Endothelial cell of umbilical vein (primary cell): ENCODE results near the gene SHC4. TPM values are rescaled to one million over a fixed set of nuclear protein-coding genes. Genes with fewer than 3 reads are reported as not detected.
A peak's percentile ranks its signal among the peaks of the same experiment; 100 is the strongest.

ENCODE experiments used
- BruUV-seq: library from RNA; stranded (reverse); fragments of 400-500 nt; replicated peaks from 2 replicates; lab custom pipeline; 2021; lab: Mats Ljungman, UMichigan
- CTCF ChIA-PET: fragments of 300-600, 350-600 bp; sonication (Branson Sonifier 250); formaldehyde crosslinking; loops from one replicate; lab custom pipeline; 2021; ENCODE audit warnings: antibody characterized with exemption, inconsistent platforms; lab: Charles Lee
- POLR2A ChIA-PET: fragments of 300-600, 350-600 bp; sonication (Branson Sonifier 250); formaldehyde crosslinking; loops from one replicate; lab custom pipeline; 2021; ENCODE audit warnings: antibody characterized with exemption, inconsistent platforms; lab: Charles Lee
- DNase-seq: peaks from one replicate; pipeline ENCODE4 v3.0.0-alpha.2; 2011; ENCODE audit warnings: low read depth, low spot score
- FAIRE-seq: peaks from 2 replicates; lab custom pipeline; 2011; peaks lifted over from hg19 to GRCh38; lab: Jason Lieb, UNC
- H2AFZ ChIP-seq: 2 replicates; pipeline ENCODE4 v1.6.0; 2012; ENCODE audit warnings: low read depth, low read length, control low read depth, inconsistent platforms
- H3K27ac ChIP-seq: 2 replicates; pipeline ENCODE4 v1.5.1; 2011; ENCODE audit warnings: low read depth, mild to moderate bottlenecking, control low read depth, low read length, moderate library complexity; ENCODE audit not compliant: insufficient read depth
- H3K27me3 ChIP-seq, 2 experiments: 2 replicates each; pipeline versions ENCODE4 v1.6.0 to v1.6.1; 2011; ENCODE audit warnings: low read length in 2 of 2, mixed read lengths in 1 of 2; ENCODE audit not compliant: control insufficient read depth in 2 of 2, insufficient read depth in 2 of 2
- H3K36me3 ChIP-seq, 2 experiments: 2 replicates in 1 of 2; 3 replicates in 1 of 2; pipeline ENCODE4 v1.5.1; 2011; ENCODE audit warnings: low read length in 2 of 2, mild to moderate bottlenecking in 1 of 2, moderate library complexity in 1 of 2; ENCODE audit not compliant: control insufficient read depth in 2 of 2, insufficient read depth in 2 of 2; ENCODE audit errors: extremely low read depth in 1 of 2
- H3K4me1 ChIP-seq: 3 replicates; pipeline ENCODE4 v1.5.1; 2011; ENCODE audit warnings: mild to moderate bottlenecking, low read length; ENCODE audit not compliant: control insufficient read depth, insufficient read depth; ENCODE audit errors: extremely low read depth
- H3K4me2 ChIP-seq: 2 replicates; pipeline ENCODE4 v1.6.1; 2011; ENCODE audit warnings: low read length, control low read depth, mixed read lengths; ENCODE audit not compliant: insufficient read depth
- H3K4me3 ChIP-seq, 3 experiments: fragments of 200-600 bp in 1 of 3; sonication (generic), shearing (Covaris generic) in 1 of 3; replicated peaks in 1 of 3; 2 replicates each; pipeline ENCODE4 v1.5.1; 2011 to 2016; ENCODE audit warnings: control low read depth in 3 of 3, low read length in 3 of 3, mild to moderate bottlenecking in 2 of 3, inconsistent platforms in 1 of 3, low read depth in 1 of 3, moderate library complexity in 1 of 3; ENCODE audit not compliant: insufficient read depth in 1 of 3
- H3K79me2 ChIP-seq: 2 replicates; pipeline ENCODE4 v1.6.0; 2012; ENCODE audit warnings: low read length, inconsistent platforms; ENCODE audit not compliant: control insufficient read depth, insufficient read depth
- H3K9ac ChIP-seq: replicated peaks from 2 replicates; pipeline ENCODE3; 2011; ENCODE audit warnings: low read length, control low read depth; ENCODE audit not compliant: insufficient read depth; ENCODE audit errors: extremely low read depth
- H3K9me1 ChIP-seq: replicated peaks from 3 replicates; pipeline ENCODE4 v1.6.0; 2011; ENCODE audit warnings: mild to moderate bottlenecking, low read length; ENCODE audit not compliant: control insufficient read depth, insufficient read depth; ENCODE audit errors: extremely low read depth
- H3K9me3 ChIP-seq: replicated peaks from 2 replicates; pipeline ENCODE4 v1.5.1; 2012; ENCODE audit warnings: low read length, inconsistent platforms; ENCODE audit not compliant: control insufficient read depth, insufficient read depth
- H4K20me1 ChIP-seq: replicated peaks from 2 replicates; pipeline ENCODE3; 2011; ENCODE audit warnings: mild to moderate bottlenecking, low read length; ENCODE audit not compliant: control insufficient read depth, insufficient read depth; ENCODE audit errors: extremely low read depth
- CTCF ChIP-seq, 2 donors: IDR thresholded peaks; 1 replicate in 1 of 2; 2 replicates in 1 of 2; pipeline ENCODE4 v1.5.1; 2011; ENCODE audit warnings: low read length in 2 of 2, mild to moderate bottlenecking in 2 of 2, moderate library complexity in 2 of 2, control low read depth in 1 of 2, inconsistent platforms in 1 of 2, low read depth in 1 of 2; ENCODE audit not compliant: insufficient read depth in 1 of 2; ENCODE audit errors: extremely low read depth in 1 of 2
- EZH2 ChIP-seq: IDR thresholded peaks from 2 replicates; pipeline ENCODE4 v1.6.1; 2012; ENCODE audit warnings: borderline replicate concordance, low read depth, mild to moderate bottlenecking, moderate library complexity, low read length, inconsistent platforms; ENCODE audit not compliant: severe bottlenecking
- FOS ChIP-seq: IDR thresholded peaks from 2 replicates; pipeline ENCODE4 v1.6.1; 2011; ENCODE audit warnings: mild to moderate bottlenecking, low read length, moderate library complexity, borderline replicate concordance; ENCODE audit not compliant: insufficient read depth
- GATA2 ChIP-seq: IDR thresholded peaks from 2 replicates; pipeline ENCODE4 v1.7.0; 2011; ENCODE audit warnings: low read depth, mild to moderate bottlenecking, moderate library complexity, mixed read lengths, low read length; ENCODE audit not compliant: insufficient read length, insufficient read depth
- JUN ChIP-seq: IDR thresholded peaks from 2 replicates; pipeline ENCODE4 v1.6.1; 2011; ENCODE audit warnings: borderline replicate concordance, low read depth; ENCODE audit not compliant: insufficient read length, insufficient read depth
- POLR2A ChIP-seq: IDR thresholded peaks from 2 replicates; pipeline ENCODE4 v1.6.1; 2012; ENCODE audit warnings: low read depth, mild to moderate bottlenecking, control low read depth, low read length
- dilution Hi-C: fragments of 300-500 bp; cut with MboI; formaldehyde crosslinking; loops from one replicate; pipeline ENCODE4 v1.15.0; 2019; ENCODE audit warnings: low sequenced_read_pairs; ENCODE audit not compliant: extremely low pct_ligation_motif_present
- intact Hi-C: fragments of 100-400 bp; cut with micrococcal nuclease; formaldehyde crosslinking; loops from one replicate; pipeline ENCODE4 v1.10.0; 2022
- polyA plus RNA-seq, 4 experiments: library from polyadenylated mRNA; depleted of rRNA in 3 of 4; stranded (reverse) in 3 of 4; unstranded in 1 of 4; fragments of >200 nt; gene quantifications; 2 replicates each; pipeline versions ENCODE4 v1.2.1 to v1.2.3, GENCODE V29; 2011 to 2012; ENCODE audit warnings: missing spikeins in 1 of 4
- total RNA-seq: library from RNA; stranded (reverse); gene quantifications from 2 replicates; pipeline ENCODE4 v1.2.3, GENCODE V29; 2021

SHC4 gene
- total and polyA plus RNA-seq, 2 donors (not counting 3 experiments of a cell fraction or from before 2014, with no cell fraction given): 0.20 TPM; not detected in 1

- no peak overlapping the region for H3K27ac ChIP-seq
- no peak overlapping the region for H3K4me3 ChIP-seq
- CTCF ChIA-PET: interaction anchor here (1.1 to 10.8 kb wide), 8 partner anchors 56 to 1288 kb away, joined by 4 to 181 read pairs (median 8); partner anchors contain the start of genes COPS2 and SHC4
- H3K4me1 ChIP-seq: no peaks in the 10 kb centered on the region
- DNase-seq (no peak), FAIRE-seq (no peak)
- TF ChIP-seq FOS (no peak), EZH2 (no peak), GATA2 (no peak)
- H3K9ac ChIP-seq: no peak overlapping the region
- no peaks in the 10 kb centered on the region for H3K79me2 ChIP-seq
- no peaks in the 10 kb centered on the region for H3K36me3 ChIP-seq
- H3K9me3 ChIP-seq: no peaks in the 10 kb centered on the region
- H3K9me1 ChIP-seq: no peaks in the 10 kb centered on the region
- dilution Hi-C loops: no loop called here
- no peaks in the 10 kb centered on the region for H3K27me3 ChIP-seq
- no peaks in the 10 kb centered on the region for H4K20me1 ChIP-seq
- POLR2A ChIA-PET: no interaction called here
- BruUV-seq: no TSS peak
- intact Hi-C loops: loop anchor here (1.0 to 5.0 kb wide), 3 partner anchors 140 to 520 kb away; no protein-coding TSS in a partner anchor
- H3K4me2 ChIP-seq: no peak overlapping the region
- no peak overlapping the region for H2AFZ ChIP-seq
Observed at GRCh38 chr15:48856942-48857341, 106.8 kb downstream of the SHC4 start.

- H3K27ac ChIP-seq: no peak overlapping the region
- no peaks in the 10 kb centered on the region for H3K79me2 ChIP-seq
- DNase-seq (peak; percentile 61), FAIRE-seq (peak; percentile 70)
- H3K4me2 ChIP-seq: no peak overlapping the region
- ChIA-PET CTCF (interaction anchor here (0.6 to 10.8 kb wide), 10 partner anchors 45 to 1290 kb away, joined by 3 to 181 read pairs (median 6); partner anchors contain the start of genes CEP152, COPS2 and SHC4), POLR2A (no interaction called here)
- H3K27me3 ChIP-seq: no peaks in the 10 kb centered on the region
- no peak overlapping the region for H3K4me3 ChIP-seq
- H2AFZ ChIP-seq: peak overlapping the region; percentile 2
- no peaks in the 10 kb centered on the region for H4K20me1 ChIP-seq
- no peak overlapping the region for H3K9ac ChIP-seq
- peak; percentile 43 to 59 for TF ChIP-seq CTCF (IDR thresholded peaks at IDR 0.05; ENCODE audit: extremely low read depth in 1 of 2, insufficient read depth in 1 of 2, low read depth in 1 of 2, low read length in 2 of 2)
- no peak for TF ChIP-seq FOS
- TF ChIP-seq GATA2: no peak
- TF ChIP-seq EZH2: no peak
- TF ChIP-seq JUN: no peak
- TF ChIP-seq POLR2A: no peak
- no peaks in the 10 kb centered on the region for H3K4me1 ChIP-seq
- no peaks in the 10 kb centered on the region for H3K9me3 ChIP-seq
- H3K36me3 ChIP-seq: no peaks in the 10 kb centered on the region
- H3K9me1 ChIP-seq: no peaks in the 10 kb centered on the region
- dilution Hi-C loops (no loop called here), intact Hi-C loops (loop anchor here (1.0 to 5.0 kb wide), 4 partner anchors 138 to 518 kb away; partner anchors contain the start of gene FBN1)
- no TSS peak for BruUV-seq
Observed at GRCh38 chr15:48855501-48856440, 107.9 kb downstream of the SHC4 start.
